Left lobe of liver (tissue), 2 donors: Measurements from ENCODE around the gene CCDC85B. TPM values are rescaled to one million over a fixed set of nuclear protein-coding genes. Genes with fewer than 3 reads are reported as not detected.

Source experiments
- ATAC-seq: fragments of 200-7000 bp; cut with Tn5 transposase; one replicate; pipeline ENCODE4 v1.9.1; 2020; ENCODE audit warnings: mild to moderate bottlenecking, moderate library complexity
- DNase-seq: peaks from one replicate; pipeline ENCODE4 v3.0.0-alpha.2; 2020; ENCODE audit warnings: low spot score
- total RNA-seq: library from RNA; stranded (reverse); gene quantifications from one replicate; pipeline ENCODE4 v1.2.1, GENCODE V29; 2021
- donor health status: DM: no; HTN: no; CAD: no; lungs with moderate emphysema.
- donor health status: DM: no; HTN: yes; CAD: no.

CCDC85B gene
- total RNA-seq, 1 donor from 2014 or later = 7.9 TPM

DNA sequence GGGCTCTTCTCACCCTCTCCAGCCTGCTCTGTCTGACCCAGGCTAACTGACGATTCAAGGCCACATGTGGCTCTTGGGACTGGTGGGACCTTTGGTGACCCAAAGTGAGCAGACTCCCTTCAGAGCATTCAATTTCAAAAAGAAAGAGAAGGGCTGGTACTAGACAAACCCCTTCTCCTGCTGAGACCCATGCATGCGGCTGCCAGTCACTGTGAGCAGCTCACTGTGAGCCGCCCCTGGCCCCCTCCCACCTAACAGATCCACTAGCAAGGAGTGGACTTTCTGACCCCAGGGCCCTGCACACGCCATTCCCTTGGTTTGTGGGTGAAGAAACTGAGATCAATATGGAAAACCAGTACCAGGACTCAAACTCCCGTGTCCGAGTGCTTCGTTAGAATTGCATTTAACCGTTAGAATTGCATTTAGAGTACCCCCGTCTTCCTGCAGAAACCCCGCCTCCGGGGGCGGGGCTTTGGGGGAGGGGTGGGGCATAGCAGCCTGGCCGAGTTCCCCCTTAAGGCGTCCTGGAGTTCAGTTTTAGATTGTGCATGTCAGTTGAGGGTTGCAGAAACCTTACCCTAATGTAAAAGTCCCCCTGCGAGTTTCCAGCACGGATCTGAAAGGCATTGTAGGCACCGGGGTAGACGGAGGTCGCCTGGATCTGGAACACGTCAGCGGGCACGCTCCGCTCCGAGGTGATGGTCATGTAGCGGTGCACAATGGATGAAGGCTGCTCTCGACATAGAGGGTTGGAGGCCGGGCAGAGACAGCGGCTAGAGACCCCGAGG lies 23.0 kb upstream of the CCDC85B start:
- ATAC-seq = no peak
- DNase-seq = no peak

DNA sequence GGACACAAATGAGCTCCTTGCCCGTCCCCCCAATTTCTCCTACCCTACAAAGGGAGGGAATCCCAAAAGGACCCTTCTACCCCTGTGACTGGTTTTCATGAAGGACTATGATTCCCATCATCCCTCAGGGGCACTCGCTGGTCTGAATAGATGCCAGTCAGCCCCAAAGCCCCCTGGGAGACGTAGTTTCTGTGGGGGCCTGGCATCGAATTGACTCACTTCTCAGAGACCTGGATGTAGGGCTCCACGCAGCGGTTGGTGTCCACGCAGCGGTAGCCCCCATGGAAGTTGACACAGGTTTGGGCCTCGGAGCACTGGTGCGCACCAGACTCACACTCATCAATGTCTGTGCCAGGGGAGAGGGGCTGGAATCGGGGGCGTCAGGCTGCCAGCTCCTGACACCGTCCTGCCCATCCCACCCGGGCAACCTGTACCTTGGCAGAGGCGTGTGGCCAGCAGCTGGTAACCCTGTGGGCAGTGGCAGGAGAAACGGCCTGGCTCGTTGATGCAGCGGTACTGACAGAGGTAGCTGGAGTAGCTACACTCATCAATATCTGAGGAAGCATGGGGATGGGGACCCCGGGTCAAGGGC lies 22.3 kb upstream of the CCDC85B start:
- peak; percentile 4 for ATAC-seq
- no peak for DNase-seq

DNA sequence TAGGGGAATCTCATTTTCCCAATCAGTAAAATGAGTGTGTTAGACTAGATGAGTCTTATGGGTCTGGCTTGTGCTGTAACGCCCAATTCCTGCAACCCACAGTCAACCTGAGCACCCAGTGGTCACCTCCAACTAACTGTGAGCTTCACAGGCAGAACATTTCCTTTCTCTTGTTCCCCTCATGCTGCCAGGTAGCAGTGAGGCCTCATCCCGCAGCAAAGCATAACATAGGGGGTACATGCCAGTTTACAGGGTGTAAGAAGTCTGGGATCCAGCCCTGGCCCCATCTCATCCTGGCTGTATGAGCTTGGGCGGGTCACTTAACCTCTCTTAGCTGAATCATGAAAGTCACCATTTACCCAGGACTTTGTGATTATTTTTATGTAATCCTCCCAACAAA lies 21.6 kb upstream of the CCDC85B start:
- ATAC-seq (no peak), DNase-seq (no peak)

DNA sequence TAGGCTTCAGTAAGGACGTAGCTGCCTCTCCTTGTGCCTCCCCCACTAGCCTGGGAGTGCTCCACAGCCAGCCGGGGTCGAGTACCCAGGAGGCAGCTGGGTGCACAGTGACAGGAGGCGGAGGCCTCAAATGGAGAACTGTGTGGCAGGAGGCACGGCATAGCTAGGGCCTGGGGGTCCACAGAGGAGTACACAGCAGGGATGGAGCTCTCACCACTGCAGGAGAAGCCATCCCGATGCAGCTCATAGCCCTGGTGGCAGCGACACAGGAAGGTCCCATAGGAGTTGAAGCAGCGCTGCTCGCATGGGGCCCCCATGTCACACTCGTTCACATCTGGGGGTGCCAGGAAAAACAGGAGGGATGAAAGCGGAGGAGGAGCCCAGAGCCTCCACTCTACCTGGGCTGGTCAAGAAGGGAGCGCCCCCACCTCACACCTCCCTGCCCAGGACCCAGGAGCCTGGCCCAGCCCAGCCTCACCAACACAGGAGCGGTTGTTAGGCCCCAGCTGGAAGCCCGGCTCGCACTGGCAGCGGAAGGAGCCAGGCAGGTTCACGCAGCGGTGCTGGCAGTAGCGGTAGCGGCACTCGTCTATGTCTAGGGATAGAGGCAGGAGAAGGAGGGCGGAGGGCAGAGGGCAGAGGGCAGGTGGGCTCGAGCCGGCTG lies 20.7 kb upstream of the CCDC85B start:
- no peak for ATAC-seq
- no peak for DNase-seq

DNA sequence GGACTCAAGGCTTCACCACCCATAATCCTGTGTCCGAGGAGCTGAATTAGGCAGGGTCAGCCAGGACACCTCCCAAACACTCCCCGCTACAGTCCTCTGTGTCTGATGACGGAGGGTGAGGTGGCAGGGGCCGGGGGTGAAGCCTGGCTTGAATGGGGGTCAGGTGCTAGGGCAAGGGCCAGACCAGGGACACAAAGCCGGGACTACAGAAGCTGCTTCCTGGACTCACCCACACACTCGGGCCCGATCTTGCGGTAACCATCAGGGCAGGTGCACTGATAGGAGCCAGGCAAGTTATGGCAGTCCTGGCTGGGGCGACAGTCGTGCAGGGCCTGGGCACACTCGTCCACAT lies 20.2 kb upstream of the CCDC85B start:
- DNase-seq = no peak
- ATAC-seq = no peak

DNA sequence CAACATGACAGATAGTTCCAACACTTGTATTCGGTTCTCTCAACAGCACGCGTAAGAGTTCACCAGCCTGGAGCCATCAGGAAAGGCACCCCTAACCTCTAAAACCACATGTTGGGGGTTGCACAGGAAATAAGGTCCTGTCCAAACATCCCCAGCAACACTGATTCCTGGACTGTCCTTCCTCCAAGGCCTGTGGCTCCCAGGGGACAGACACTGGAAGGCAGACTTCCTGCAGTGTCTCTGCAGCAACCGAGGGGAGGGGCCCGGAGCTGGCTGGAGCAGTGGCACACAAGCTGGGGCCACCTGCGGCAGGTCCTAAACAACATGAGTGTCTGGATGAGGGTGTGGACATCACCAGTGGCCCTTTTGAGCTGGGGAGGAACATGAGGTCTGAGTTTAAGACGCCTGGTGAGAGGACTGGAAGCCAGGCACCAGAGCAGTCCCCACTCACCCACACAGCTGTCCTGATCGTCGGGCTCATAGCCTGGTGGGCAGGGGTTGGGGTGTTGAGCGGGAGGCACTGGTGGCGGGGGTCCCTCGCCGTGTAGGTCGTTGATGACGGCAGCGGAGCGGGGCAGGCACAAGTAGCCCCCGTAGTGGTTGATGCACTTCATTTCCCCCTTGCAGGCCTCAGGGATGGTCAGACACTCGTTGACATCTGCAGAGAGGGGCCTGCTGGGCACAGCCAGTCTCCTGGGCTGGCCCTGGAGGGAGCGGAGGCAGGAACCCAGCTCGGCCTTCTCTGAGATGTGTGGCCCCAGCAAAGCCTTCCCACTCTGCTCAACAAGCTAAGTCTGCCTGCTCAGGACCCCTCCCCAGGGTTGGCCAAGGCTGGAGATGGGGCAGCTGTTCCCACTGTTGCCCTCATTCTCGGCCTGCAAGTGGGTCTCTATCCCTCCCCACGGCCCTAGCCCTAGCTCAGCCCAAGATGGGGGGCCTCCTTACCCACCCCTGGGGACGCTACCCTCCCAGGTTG lies 19.5 kb upstream of the CCDC85B start:
- DNase-seq = no peak
- no peak for ATAC-seq

DNA sequence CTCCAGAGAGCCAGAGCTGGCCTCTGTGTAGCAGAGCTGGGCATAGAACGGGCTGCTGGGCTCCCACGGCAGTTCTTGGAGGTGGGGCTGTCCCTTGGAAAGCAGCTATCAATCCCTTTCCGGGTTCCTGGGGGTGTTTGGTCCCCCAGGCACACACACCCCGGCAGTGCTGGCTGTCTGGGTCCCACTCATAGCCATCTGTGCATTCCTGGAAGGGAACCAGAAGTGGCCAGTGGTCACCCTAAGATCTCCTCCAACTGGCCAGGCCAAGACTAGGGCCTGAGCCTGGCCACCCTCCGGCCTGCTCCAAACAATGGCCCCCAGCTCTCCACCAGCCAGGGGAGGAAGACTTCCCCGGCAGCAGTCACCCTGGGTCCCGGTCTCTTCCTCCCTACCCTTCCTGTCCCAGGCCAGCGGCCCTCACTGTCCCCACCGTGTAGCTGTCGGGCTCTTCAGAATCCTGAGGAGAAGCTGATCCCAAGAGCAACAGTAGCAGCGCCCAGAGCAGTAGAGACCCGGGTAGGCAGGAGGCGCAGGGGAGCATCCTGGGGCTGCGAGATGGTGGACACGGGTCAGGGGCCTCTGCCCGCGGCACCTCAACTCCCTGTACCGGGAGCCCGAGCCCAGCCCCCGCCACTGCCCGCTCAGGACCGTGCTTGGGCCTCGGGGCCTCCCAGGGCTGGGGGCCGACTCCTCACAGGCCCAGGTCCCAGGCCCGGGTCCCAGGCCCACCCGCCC lies 18.5 kb upstream of the CCDC85B start:
- ATAC-seq (no peak), DNase-seq (no peak)

DNA sequence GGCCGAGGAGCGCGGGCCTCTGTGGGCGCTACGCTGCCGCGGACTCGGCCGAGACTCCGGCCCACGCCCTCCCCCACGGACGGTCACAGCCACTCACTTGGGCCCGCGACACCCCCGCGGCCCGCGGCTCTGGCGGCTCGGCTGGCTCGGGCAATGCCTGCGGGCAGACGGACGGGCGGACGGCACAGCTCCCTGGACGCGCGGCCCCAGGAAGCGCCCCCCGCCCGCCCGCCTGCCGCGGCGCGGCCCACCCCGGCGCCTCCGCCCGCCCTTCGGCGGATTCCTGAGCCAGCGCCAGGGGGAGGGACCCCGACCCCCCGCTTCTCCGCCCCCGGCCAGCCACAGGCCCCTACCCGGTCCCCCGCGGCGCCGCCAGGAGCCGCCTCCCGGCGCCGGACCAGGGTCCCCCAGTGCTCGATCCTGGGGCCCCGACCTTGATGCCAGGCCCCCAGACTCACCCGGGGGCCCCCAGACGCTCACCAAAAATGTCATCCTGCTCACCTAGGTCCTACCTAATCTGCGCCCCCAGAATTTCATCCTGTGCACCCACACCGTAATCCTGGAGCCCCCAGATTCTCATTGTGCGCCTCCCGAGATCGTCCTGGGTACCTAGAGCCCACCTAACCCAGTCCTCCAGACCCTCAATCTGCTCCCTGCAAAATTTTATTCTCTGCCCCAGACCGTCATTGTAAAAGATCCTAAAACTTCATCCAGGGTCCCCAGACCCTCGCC lies 17.7 kb upstream of the CCDC85B start, which contains the start of gene EFEMP2:
EFEMP2 (minus strand) TSS at position 215 of the 732 bp plus-strand sequence. CDS start 446 bp downstream, outside the sequence.
- DNase-seq = no peak
- ATAC-seq = peak; percentile 2

DNA sequence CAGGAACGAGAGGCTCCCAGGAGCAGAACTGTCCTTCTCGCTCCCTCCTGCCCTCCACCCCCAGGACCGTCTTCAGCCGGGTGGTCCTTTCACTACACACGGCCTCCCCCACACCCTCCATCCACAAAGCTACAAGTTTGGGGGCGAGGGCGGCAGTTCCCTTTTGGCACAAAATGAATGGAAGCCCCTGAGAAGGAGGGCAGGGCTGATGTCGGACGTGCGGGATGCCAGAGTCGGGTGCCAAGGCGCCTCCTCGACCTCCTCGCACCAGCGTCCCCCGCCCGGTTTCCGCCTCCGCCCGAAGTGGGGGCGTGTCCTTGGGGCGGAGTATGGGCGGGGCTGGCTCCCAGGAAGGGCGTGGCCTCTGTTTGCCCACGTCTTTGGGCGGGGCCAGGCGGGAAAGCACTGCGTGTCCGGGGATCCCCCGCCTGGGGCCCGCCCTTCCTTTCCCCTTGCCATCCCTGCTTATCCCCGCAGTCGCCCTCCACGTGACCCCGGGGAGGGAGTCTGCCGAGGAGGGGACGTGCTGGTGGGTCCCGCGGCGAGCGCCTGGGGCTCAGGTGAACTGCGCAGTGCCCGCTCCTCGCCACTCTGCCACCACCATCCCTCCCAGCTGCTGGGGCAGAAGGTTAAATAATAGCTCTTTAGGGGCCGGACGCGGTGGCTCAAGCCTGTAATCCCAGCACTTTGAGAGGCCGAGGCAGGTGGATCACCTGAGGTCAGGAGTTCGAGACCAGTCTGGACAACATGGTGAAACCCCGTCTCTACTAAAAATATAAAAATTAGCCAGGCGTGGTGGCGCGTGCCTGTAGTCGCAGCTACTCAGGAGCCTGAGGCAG lies 16.9 kb upstream of the CCDC85B start:
- peak; percentile 97 for ATAC-seq
- peak; percentile 93 for DNase-seq

DNA sequence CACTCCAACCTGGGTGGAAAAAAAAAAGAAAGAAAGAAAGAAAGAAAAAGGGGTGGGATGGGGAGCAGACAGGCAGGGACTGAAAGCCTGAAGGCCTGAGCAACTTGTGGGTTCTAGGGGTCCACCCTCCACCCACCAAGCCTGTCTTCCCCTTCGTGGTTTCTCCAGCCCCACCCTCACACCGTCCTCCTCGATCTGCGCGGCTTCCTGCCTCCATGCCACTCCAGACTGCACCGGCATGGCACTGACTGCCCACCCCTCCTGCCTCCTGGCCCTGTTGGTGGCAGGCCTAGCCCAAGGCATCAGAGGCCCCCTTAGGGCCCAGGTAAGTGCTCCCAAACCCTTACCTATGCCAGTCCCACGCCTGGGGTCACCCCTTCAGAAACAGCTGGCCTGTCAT lies 10.9 kb upstream of the CCDC85B start, which contains the start of gene CTSW:
CTSW (plus strand) TSS at position 221 of the 400 bp plus-strand sequence; CDS start at position 239, 18 bp downstream.
- ATAC-seq (no peak), DNase-seq (no peak)

DNA sequence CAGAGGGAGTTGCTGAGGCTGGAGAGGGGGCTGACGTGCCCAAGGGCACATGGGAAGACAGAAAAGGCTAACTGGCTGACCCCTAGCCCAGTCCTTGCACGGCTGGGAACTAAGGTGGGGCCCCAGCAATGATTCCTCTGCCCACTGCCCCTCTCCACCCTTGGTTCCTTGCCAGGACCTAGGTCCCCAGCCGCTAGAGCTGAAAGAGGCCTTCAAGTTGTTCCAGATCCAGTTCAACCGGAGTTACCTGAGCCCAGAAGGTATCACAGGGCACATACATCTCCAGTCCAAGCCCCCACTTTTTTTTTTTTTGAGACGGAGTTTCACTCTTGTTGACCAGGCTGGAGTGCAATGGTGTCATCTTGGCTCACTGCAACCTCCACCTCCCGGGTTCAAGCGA lies 10.4 kb upstream of the CCDC85B start:
- ATAC-seq (no peak), DNase-seq (no peak)

DNA sequence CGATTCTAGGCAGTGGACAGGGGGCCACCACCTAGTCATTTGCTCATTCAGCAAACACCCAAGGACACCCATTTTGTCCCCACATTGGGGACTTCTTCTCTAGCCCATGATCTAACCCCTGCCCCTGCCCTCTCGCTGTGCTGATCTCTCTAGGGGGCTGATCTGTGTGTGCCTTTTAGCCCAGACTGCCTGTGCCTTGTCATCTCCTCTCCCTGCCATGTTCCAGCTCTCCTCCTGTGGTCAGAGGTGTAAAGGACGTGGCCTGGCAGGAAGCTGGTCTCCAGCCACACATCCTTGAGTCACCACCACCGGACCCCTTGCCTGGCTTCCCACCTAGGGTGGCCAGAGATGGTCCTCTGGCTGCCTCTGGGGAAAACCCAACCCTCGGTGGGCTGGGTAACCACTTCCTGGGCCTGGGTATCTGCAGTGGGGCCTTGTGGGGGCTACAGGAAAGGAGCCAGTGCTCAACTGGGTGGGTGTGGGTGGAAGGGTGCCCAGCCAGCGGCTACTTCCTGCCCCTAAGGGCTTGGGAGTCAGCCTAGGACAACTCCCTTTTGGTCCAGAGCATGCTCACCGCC lies 9.5 kb upstream of the CCDC85B start:
- no peak for ATAC-seq
- no peak for DNase-seq

DNA sequence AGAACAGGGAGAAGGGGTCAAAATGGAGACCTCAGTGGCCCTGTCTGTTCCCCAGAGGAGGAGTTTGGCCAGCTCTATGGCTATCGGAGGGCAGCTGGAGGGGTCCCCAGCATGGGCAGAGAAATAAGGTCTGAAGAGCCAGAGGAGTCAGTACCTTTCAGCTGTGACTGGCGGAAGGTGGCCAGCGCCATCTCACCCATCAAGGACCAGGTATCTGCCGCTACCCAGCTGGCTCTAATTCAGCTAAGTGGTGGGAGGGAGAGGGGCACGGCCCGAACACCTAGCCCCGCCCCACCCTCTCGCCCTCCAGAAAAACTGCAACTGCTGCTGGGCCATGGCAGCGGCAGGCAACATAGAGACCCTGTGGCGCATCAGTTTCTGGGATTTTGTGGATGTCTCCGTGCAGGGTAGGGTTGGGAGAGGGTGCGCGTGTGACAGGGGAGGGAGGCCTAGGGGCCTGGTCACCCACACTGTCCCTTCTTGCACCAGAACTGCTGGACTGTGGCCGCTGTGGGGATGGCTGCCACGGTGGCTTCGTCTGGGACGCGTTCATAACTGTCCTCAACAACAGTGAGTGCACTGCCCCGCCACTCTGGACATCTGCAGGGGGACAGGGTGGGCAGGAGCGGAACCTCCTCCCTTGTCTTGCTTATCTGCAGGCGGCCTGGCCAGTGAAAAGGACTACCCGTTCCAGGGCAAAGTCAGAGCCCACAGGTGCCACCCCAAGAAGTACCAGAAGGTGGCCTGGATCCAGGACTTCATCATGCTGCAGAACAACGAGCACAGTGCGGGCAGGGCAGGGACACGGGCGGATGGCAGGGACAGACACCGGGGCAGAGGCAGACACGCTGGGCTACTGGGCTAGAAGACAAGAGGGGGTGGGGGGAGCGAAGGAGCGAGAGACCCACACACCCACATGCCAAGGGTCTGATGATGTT lies 8.1 kb upstream of the CCDC85B start:
- DNase-seq = peak; percentile 43
- no peak for ATAC-seq

DNA sequence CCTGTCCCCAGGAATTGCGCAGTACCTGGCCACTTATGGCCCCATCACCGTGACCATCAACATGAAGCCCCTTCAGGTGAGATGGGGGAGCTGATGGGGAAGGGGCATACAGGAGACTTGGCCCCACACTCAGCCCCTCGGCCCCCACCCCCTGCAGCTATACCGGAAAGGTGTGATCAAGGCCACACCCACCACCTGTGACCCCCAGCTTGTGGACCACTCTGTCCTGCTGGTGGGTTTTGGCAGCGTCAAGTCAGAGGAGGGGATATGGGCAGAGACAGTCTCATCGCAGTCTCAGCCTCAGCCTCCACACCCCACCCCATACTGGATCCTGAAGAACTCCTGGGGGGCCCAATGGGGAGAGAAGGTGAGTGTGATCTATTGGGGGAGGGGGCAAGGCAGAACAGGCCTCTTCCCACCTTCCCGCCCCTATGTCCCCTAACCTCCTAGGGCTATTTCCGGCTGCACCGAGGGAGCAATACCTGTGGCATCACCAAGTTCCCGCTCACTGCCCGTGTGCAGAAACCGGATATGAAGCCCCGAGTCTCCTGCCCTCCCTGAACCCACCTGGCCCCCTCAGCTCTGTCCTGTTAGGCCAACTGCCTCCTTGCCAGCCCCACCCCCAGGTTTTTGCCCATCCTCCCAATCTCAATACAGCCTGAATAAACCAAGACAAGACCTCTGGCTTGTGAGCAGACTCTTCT lies 7.3 kb upstream of the CCDC85B start:
- peak; percentile 37 for DNase-seq

DNA sequence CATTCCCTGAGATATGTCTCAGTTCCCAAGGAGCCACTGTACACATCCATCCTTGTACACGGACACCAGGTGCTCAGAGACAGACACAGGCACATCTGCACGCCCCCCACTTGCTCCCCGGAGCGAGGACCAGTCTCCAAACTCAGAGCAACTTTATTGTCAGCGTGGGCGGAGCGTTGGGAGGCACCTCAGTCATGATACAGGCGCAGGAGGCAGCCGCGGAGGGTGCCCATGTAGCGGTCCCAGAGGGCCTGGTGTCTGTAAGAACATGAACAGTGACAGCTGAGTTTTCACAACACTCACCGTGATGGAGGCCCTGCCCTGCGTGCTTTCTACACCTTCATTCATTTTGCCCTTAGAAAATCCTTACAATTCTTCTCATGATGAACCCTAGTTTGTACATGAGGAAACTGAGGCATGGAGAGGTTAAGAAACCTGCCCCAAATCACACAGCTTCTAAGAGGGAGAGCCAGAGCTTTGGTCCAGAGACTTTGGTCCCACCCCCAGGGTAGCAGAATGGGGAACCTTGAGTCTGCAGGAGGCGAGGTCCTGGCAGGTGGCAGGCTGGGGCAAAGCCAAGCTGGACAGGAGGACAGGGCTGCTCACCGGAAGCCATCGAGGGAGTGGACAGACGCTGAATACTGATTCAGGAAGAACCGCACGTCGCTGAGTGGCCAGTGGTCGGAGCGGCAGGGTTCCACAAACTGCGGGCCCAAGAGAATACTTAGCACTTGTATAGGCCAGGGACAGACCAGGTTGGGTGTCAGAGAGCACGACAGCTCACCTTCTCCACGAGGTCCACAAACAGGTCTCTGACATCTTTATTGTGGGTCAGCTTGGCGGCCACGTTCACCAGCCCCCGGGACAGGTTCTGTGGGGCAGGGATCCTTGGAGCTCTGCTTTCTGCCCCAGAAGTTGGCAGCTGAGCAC lies 6.4 kb upstream of the CCDC85B start:
- no peak for ATAC-seq
- peak; percentile 46 for DNase-seq

More for the DNA sequence above, 7.3 kb upstream of the CCDC85B start:
- no peak for ATAC-seq
